ENCODE data around the gene PIWIL4.
A peak's percentile ranks its signal among the peaks of the same experiment; 100 is the strongest.

- no peak for TF ChIP-seq CTCF (IDR thresholded peaks at IDR 0.05)
- TF ChIP-seq POLR2A (IDR thresholded peaks at IDR 0.05): no peak
- TF ChIP-seq EP300 (IDR thresholded peaks at IDR 0.05): peak in 1 of 2 donors; percentile 35
These were observed 71.8 kb downstream of the PIWIL4 start for GRCh38 chr11:94638902-94639373.

All from tibial nerve (tissue), 4 donors.